Measurements from ENCODE around the gene UNC45A.

The UNC45A gene

GRCh38 chr15:90994059-90994416 lies 59.0 kb downstream of the UNC45A start:
- H2AFZ ChIP-seq: peak overlapping the region; percentile 94
- no peak for TF ChIP-seq CTCF (IDR thresholded peaks at IDR 0.05)
- no peaks in the 10 kb centered on the region for H3K4me1 ChIP-seq
- H3K4me2 ChIP-seq (ENCODE audit: low read length): peak overlapping the region; percentile 86
- H3K9ac ChIP-seq: no peak overlapping the region
- H3K4me3 ChIP-seq (ENCODE audit: low read depth, low read length): peak overlapping the region; percentile 91
- H3K79me2 ChIP-seq: no peaks in the 10 kb centered on the region
- no peaks in the 10 kb centered on the region for H3K27me3 ChIP-seq (ENCODE audit: control insufficient read depth, insufficient read depth, low read length)
- no peaks in the 10 kb centered on the region for H3K36me3 ChIP-seq (ENCODE audit: control insufficient read depth, insufficient read depth, low read length)
- no peaks in the 10 kb centered on the region for H3K9me3 ChIP-seq (ENCODE audit: control insufficient read depth, low read length)
- H3K27ac ChIP-seq: peak overlapping the region; percentile 47

- Histone ChIP-seq H3K36me3 (ENCODE audit: control insufficient read depth, insufficient read depth, low read length) (no peaks in the 10 kb centered on the region), H3K27ac (peak within 1 kb of the TSS; percentile 69), H3K4me3 (ENCODE audit: low read depth, low read length) (peak within 1 kb of the TSS; percentile 91), H3K4me2 (ENCODE audit: low read length) (peak within 1 kb of the TSS; percentile 86), H3K4me1 (no peaks in the 10 kb centered on the region), H3K79me2 (no peaks in the 10 kb centered on the region), H3K9me3 (ENCODE audit: control insufficient read depth, low read length) (no peaks in the 10 kb centered on the region), H2AFZ (peak within 1 kb of the TSS; percentile 94), H3K27me3 (ENCODE audit: control insufficient read depth, insufficient read depth, low read length) (no peaks in the 10 kb centered on the region), H3K9ac (no peak within 1 kb of the TSS)
- no peak for TF ChIP-seq CTCF (IDR thresholded peaks at IDR 0.05)
Measured at GRCh38 chr15:90994417-90995311, 59.6 kb downstream of the UNC45A start, which contains the start of gene PRC1. TSS of gene PRC1 (minus strand) at chr15:90994535. CDS start at chr15:90994417, 118 bp downstream.

GRCh38 chr15:90998737-90999136 lies 63.7 kb downstream of the UNC45A start:
- no peak overlapping the region for H3K4me3 ChIP-seq (ENCODE audit: low read depth, low read length)
- no peaks in the 10 kb centered on the region for H3K79me2 ChIP-seq
- no peak for TF ChIP-seq CTCF (IDR thresholded peaks at IDR 0.05)
- no peak overlapping the region for H3K27ac ChIP-seq
- H3K9me3 ChIP-seq (ENCODE audit: control insufficient read depth, low read length): no peaks in the 10 kb centered on the region
- no peaks in the 10 kb centered on the region for H3K4me1 ChIP-seq
- H2AFZ ChIP-seq: no peak overlapping the region
- H3K9ac ChIP-seq: no peak overlapping the region
- no peaks in the 10 kb centered on the region for H3K27me3 ChIP-seq (ENCODE audit: control insufficient read depth, insufficient read depth, low read length)
- H3K36me3 ChIP-seq (ENCODE audit: control insufficient read depth, insufficient read depth, low read length): no peaks in the 10 kb centered on the region
- H3K4me2 ChIP-seq (ENCODE audit: low read length): no peak overlapping the region

GRCh38 chr15:91001209-91001608 lies 66.1 kb downstream of the UNC45A start:
- Histone ChIP-seq H3K9ac (no peak overlapping the region), H3K4me2 (ENCODE audit: low read length) (no peak overlapping the region), H3K4me3 (ENCODE audit: low read depth, low read length) (no peak overlapping the region), H3K4me1 (no peaks in the 10 kb centered on the region), H3K79me2 (no peaks in the 10 kb centered on the region), H3K27ac (no peak overlapping the region), H3K9me3 (ENCODE audit: control insufficient read depth, low read length) (no peaks in the 10 kb centered on the region), H3K36me3 (ENCODE audit: control insufficient read depth, insufficient read depth, low read length) (no peaks in the 10 kb centered on the region), H3K27me3 (ENCODE audit: control insufficient read depth, insufficient read depth, low read length) (no peaks in the 10 kb centered on the region), H2AFZ (no peak overlapping the region)
- TF ChIP-seq CTCF (IDR thresholded peaks at IDR 0.05): no peak
